ENCODE measurements around the gene ETV7. TPM values are rescaled to one million over a fixed set of nuclear protein-coding genes. Genes with fewer than 3 reads are reported as not detected.
A peak's percentile ranks its signal among the peaks of the same experiment; 100 is the strongest.

Gene ETV7
- total RNA-seq, 1 donor from 2014 or later: not detected

GRCh38 chr6:36337814-36338213 lies 49.7 kb downstream of the ETV7 start:
- no peak for DNase-seq
- TF ChIP-seq CTCF (IDR thresholded peaks at IDR 0.05; ENCODE audit: partially characterized antibody, unreplicated experiment): no peak
- Mint-ChIP-seq H3K4me1 (ENCODE audit: low read depth, unreplicated experiment) (peaks cover 24% of the 10 kb centered on the region), H3K36me3 (ENCODE audit: unreplicated experiment) (no peaks in the 10 kb centered on the region), H3K27me3 (ENCODE audit: unreplicated experiment) (peaks cover 5% of the 10 kb centered on the region), H3K9me3 (ENCODE audit: unreplicated experiment) (peaks cover 2% of the 10 kb centered on the region), H3K27ac (ENCODE audit: unreplicated experiment) (no peak overlapping the region), H3K4me3 (ENCODE audit: unreplicated experiment) (no peak overlapping the region)

GRCh38 chr6:36336779-36337241 lies 50.7 kb downstream of the ETV7 start, which contains the start of gene BNIP5:
Gene BNIP5 (minus strand): TSS chr6:36336888. CDS start chr6:36330690, 6,198 bp downstream.
- no peak for DNase-seq
- TF ChIP-seq CTCF (IDR thresholded peaks at IDR 0.05; ENCODE audit: partially characterized antibody, unreplicated experiment): no peak
- H3K36me3 Mint-ChIP-seq (ENCODE audit: unreplicated experiment): no peaks in the 10 kb centered on the region
- peaks cover 4% of the 10 kb centered on the region for H3K9me3 Mint-ChIP-seq (ENCODE audit: unreplicated experiment)
- H3K4me1 Mint-ChIP-seq (ENCODE audit: low read depth, unreplicated experiment): peaks cover 31% of the 10 kb centered on the region
- H3K4me3 Mint-ChIP-seq (ENCODE audit: unreplicated experiment): no peak within 1 kb of the TSS
- H3K27me3 Mint-ChIP-seq (ENCODE audit: unreplicated experiment): peaks cover 7% of the 10 kb centered on the region
- no peak within 1 kb of the TSS for H3K27ac Mint-ChIP-seq (ENCODE audit: unreplicated experiment)

GRCh38 chr6:36336208-36336710 lies 51.2 kb downstream of the ETV7 start:
- peaks cover 4% of the 10 kb centered on the region for H3K9me3 Mint-ChIP-seq (ENCODE audit: unreplicated experiment)
- H3K27ac Mint-ChIP-seq (ENCODE audit: unreplicated experiment): no peak overlapping the region
- no peaks in the 10 kb centered on the region for H3K36me3 Mint-ChIP-seq (ENCODE audit: unreplicated experiment)
- no peak for DNase-seq
- TF ChIP-seq CTCF (IDR thresholded peaks at IDR 0.05; ENCODE audit: partially characterized antibody, unreplicated experiment): no peak
- peaks cover 7% of the 10 kb centered on the region for H3K27me3 Mint-ChIP-seq (ENCODE audit: unreplicated experiment)
- peaks cover 31% of the 10 kb centered on the region for H3K4me1 Mint-ChIP-seq (ENCODE audit: low read depth, unreplicated experiment)
- no peak overlapping the region for H3K4me3 Mint-ChIP-seq (ENCODE audit: unreplicated experiment)

GRCh38 chr6:36335465-36336207 lies 51.8 kb downstream of the ETV7 start:
- no peak for TF ChIP-seq CTCF (IDR thresholded peaks at IDR 0.05; ENCODE audit: partially characterized antibody, unreplicated experiment)
- no peak overlapping the region for H3K27ac Mint-ChIP-seq (ENCODE audit: unreplicated experiment)
- no peak for DNase-seq
- H3K36me3 Mint-ChIP-seq (ENCODE audit: unreplicated experiment): no peaks in the 10 kb centered on the region
- H3K4me1 Mint-ChIP-seq (ENCODE audit: low read depth, unreplicated experiment): peaks cover 31% of the 10 kb centered on the region
- H3K27me3 Mint-ChIP-seq (ENCODE audit: unreplicated experiment): peaks cover 7% of the 10 kb centered on the region
- no peak overlapping the region for H3K4me3 Mint-ChIP-seq (ENCODE audit: unreplicated experiment)
- H3K9me3 Mint-ChIP-seq (ENCODE audit: unreplicated experiment): peaks cover 4% of the 10 kb centered on the region

- Mint-ChIP-seq H3K4me3 (ENCODE audit: unreplicated experiment) (peak overlapping the region; percentile 44), H3K4me1 (ENCODE audit: low read depth, unreplicated experiment) (peaks cover 31% of the 10 kb centered on the region), H3K36me3 (ENCODE audit: unreplicated experiment) (no peaks in the 10 kb centered on the region), H3K27ac (ENCODE audit: unreplicated experiment) (peak overlapping the region; percentile 18), H3K9me3 (ENCODE audit: unreplicated experiment) (peaks cover 4% of the 10 kb centered on the region), H3K27me3 (ENCODE audit: unreplicated experiment) (peaks cover 7% of the 10 kb centered on the region)
- no peak for DNase-seq
- no peak for TF ChIP-seq CTCF (IDR thresholded peaks at IDR 0.05; ENCODE audit: partially characterized antibody, unreplicated experiment)
Observed at GRCh38 chr6:36334832-36335459, 52.5 kb downstream of the ETV7 start.

Data from glutamatergic neuron (in vitro differentiated cells).